Osteoblast (primary cell): Measurements from ENCODE around the gene BEND3. TPM values are rescaled to one million over a fixed set of nuclear protein-coding genes. Genes with fewer than 3 reads are reported as not detected.

Experiments used
- DNase-seq: peaks from one replicate; pipeline ENCODE4 v3.0.0; 2011; ENCODE audit warnings: low spot score, mixed read lengths; ENCODE audit not compliant: insufficient read length; ENCODE audit errors: missing footprints
- H2AFZ ChIP-seq: 2 replicates; pipeline ENCODE4 v1.6.0; 2011; ENCODE audit warnings: mild to moderate bottlenecking, low read length
- H3K27ac ChIP-seq: 2 replicates; pipeline ENCODE4 v1.5.1; 2011; ENCODE audit warnings: mild to moderate bottlenecking, low read depth, low read length, moderate library complexity
- H3K27me3 ChIP-seq: 2 replicates; pipeline ENCODE4 v1.6.0; 2012; ENCODE audit warnings: mild to moderate bottlenecking, control low read depth, inconsistent platforms, low read length, moderate library complexity; ENCODE audit not compliant: insufficient read depth
- H3K36me3 ChIP-seq: 2 replicates; pipeline ENCODE4 v1.5.1; 2011; ENCODE audit warnings: mild to moderate bottlenecking, low read length, control low read depth, moderate library complexity; ENCODE audit not compliant: insufficient read depth
- H3K4me1 ChIP-seq: 2 replicates; pipeline ENCODE4 v1.5.1; 2011; ENCODE audit warnings: mild to moderate bottlenecking, low read length, control low read depth, moderate library complexity; ENCODE audit not compliant: insufficient read depth
- H3K4me2 ChIP-seq: 2 replicates; pipeline ENCODE4 v1.6.0; 2011; ENCODE audit warnings: mild to moderate bottlenecking, low read length; ENCODE audit not compliant: insufficient read depth
- H3K4me3 ChIP-seq: fragments of 200-600 bp; sonication (generic); 3 replicates; pipeline ENCODE4 v1.5.1; 2012; ENCODE audit warnings: mild to moderate bottlenecking, low read length, inconsistent platforms; ENCODE audit not compliant: insufficient read depth
- H3K79me2 ChIP-seq: 2 replicates; pipeline ENCODE4 v1.6.0; 2012; ENCODE audit warnings: mild to moderate bottlenecking, low read length, control low read depth, inconsistent platforms; ENCODE audit not compliant: insufficient read depth
- H3K9me3 ChIP-seq: 2 replicates; pipeline ENCODE4 v1.5.1; 2011; ENCODE audit warnings: low read depth, low read length, control low read depth
- H4K20me1 ChIP-seq: 2 replicates; pipeline ENCODE4 v1.6.0; 2012; ENCODE audit warnings: mild to moderate bottlenecking, low read length, control low read depth; ENCODE audit not compliant: insufficient read depth
- total RNA-seq: library from RNA; depleted of rRNA; stranded (reverse); fragments of >200 nt; gene quantifications from 2 replicates; pipeline ENCODE4 v1.2.3, GENCODE V29; 2012
- TF ChIP-seq, protein P1 (sequence below): IDR thresholded peaks from 2 replicates; pipeline ENCODE4 v1.5.1; 2011; ENCODE audit warnings: mild to moderate bottlenecking, low read depth, low read length, moderate library complexity; ENCODE audit errors: extremely low read depth

Gene BEND3
- total RNA-seq, 1 donor = 3.6 TPM

- TF ChIP-seq, protein P1, sequence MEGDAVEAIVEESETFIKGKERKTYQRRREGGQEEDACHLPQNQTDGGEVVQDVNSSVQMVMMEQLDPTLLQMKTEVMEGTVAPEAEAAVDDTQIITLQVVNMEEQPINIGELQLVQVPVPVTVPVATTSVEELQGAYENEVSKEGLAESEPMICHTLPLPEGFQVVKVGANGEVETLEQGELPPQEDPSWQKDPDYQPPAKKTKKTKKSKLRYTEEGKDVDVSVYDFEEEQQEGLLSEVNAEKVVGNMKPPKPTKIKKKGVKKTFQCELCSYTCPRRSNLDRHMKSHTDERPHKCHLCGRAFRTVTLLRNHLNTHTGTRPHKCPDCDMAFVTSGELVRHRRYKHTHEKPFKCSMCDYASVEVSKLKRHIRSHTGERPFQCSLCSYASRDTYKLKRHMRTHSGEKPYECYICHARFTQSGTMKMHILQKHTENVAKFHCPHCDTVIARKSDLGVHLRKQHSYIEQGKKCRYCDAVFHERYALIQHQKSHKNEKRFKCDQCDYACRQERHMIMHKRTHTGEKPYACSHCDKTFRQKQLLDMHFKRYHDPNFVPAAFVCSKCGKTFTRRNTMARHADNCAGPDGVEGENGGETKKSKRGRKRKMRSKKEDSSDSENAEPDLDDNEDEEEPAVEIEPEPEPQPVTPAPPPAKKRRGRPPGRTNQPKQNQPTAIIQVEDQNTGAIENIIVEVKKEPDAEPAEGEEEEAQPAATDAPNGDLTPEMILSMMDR = no peak
Measured at GRCh38 chr6:107062691-107063090, 52.6 kb downstream of the BEND3 start.

DNA sequence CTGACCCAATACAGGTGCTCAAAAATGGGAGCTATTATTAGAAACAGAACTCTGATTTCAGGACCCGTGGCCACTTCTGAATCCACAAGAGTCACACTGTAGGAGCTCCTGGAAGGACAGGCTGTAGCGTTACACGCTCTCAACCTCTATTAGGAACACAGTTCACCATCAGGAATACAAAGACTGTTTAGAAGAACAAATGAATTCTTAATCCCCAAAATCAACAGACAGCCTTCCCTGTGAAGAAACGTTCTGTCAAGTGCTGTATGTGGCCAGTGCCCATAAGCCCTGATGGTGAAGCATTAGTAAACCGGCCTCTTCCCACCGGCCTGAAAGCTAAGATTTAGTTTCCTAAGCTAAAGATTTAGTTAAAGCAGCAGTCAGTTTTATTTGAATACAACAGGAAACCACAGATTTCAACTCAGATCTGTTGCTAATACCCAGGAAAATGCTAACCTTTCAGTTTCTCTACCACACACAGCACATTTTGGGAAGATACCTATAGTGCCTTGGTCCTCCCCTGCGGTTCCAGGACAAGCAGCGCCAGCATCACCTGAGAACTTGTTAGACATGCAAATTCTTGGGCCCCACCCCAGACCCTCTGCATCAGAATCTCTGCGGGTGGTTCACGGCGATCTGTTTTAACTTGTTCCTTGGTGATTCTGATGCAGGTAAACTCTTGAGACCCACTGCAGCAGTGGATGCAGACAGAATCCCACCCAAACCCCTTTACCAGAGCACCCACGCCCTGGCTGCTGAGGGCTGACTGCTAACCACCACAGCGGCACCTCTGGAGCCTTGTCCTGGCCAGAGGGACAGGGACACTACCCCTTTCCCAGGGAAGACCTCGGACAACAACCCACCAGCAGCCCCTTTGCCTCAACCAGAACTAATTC is 53.9 kb downstream of the BEND3 start:
- Histone ChIP-seq H2AFZ (no peak overlapping the region), H3K9me3 (no peaks in the 10 kb centered on the region), H3K79me2 (no peaks in the 10 kb centered on the region), H3K27me3 (no peaks in the 10 kb centered on the region), H4K20me1 (no peaks in the 10 kb centered on the region), H3K27ac (no peak overlapping the region), H3K4me3 (no peak overlapping the region), H3K36me3 (no peaks in the 10 kb centered on the region), H3K4me1 (peaks cover 15% of the 10 kb centered on the region), H3K4me2 (no peak overlapping the region)
- peak; percentile 11 for DNase-seq
- TF ChIP-seq, protein P1 = no peak

More at GRCh38 chr6:107062691-107063090, 52.6 kb downstream of the BEND3 start:
- Histone ChIP-seq H3K9me3 (no peaks in the 10 kb centered on the region), H3K4me1 (peaks cover 23% of the 10 kb centered on the region), H3K4me2 (no peak overlapping the region), H3K4me3 (no peak overlapping the region), H4K20me1 (no peaks in the 10 kb centered on the region), H3K27ac (no peak overlapping the region), H3K27me3 (no peaks in the 10 kb centered on the region), H3K79me2 (no peaks in the 10 kb centered on the region), H3K36me3 (no peaks in the 10 kb centered on the region), H2AFZ (no peak overlapping the region)
- no peak for DNase-seq

GRCh38 chr6:107060704-107061103 is 54.6 kb downstream of the BEND3 start:
- Histone ChIP-seq H3K27me3 (no peaks in the 10 kb centered on the region), H3K27ac (no peak overlapping the region), H3K9me3 (no peaks in the 10 kb centered on the region), H3K4me2 (no peak overlapping the region), H4K20me1 (no peaks in the 10 kb centered on the region), H3K4me1 (peaks cover 15% of the 10 kb centered on the region), H3K79me2 (no peaks in the 10 kb centered on the region), H2AFZ (no peak overlapping the region), H3K4me3 (no peak overlapping the region), H3K36me3 (no peaks in the 10 kb centered on the region)
- DNase-seq = no peak
- TF ChIP-seq, protein P1 = no peak

GRCh38 chr6:107059606-107060005 is 55.7 kb downstream of the BEND3 start:
- no peaks in the 10 kb centered on the region for H3K27me3 ChIP-seq
- no peaks in the 10 kb centered on the region for H3K79me2 ChIP-seq
- no peaks in the 10 kb centered on the region for H3K9me3 ChIP-seq
- H2AFZ ChIP-seq = no peak overlapping the region
- H3K27ac ChIP-seq = no peak overlapping the region
- no peaks in the 10 kb centered on the region for H3K36me3 ChIP-seq
- DNase-seq = no peak
- H3K4me1 ChIP-seq = peaks cover 4% of the 10 kb centered on the region
- TF ChIP-seq, protein P1 = no peak
- H4K20me1 ChIP-seq = no peaks in the 10 kb centered on the region
- no peak overlapping the region for H3K4me3 ChIP-seq
- no peak overlapping the region for H3K4me2 ChIP-seq
